RWPE2 (cell line): ENCODE data around the gene GALNT11.
A peak's percentile ranks its signal among the peaks of the same experiment; 100 is the strongest.

Experiments used
- ATAC-seq: fragments of 200-7000 bp; cut with Tn5 transposase; 3 replicates; pipeline ENCODE4 v1.9.1; 2021; ENCODE audit warnings: low read depth
- DNase-seq: peaks from one replicate; pipeline ENCODE4 v3.0.0-alpha.2; 2020; ENCODE audit warnings: low spot score
- H3K27ac ChIP-seq: fragments of 450-650 bp; 2 replicates; pipeline ENCODE4 v1.5.1; 2017; ENCODE audit warnings: mild to moderate bottlenecking; ENCODE audit not compliant: poor library complexity, severe bottlenecking
- H3K27me3 ChIP-seq: fragments of 250-450 bp; sonication (Bioruptor Pico); 2 replicates; pipeline ENCODE4 v1.5.1; 2021; ENCODE audit warnings: mild to moderate bottlenecking, moderate library complexity; ENCODE audit not compliant: insufficient read depth, poor library complexity, severe bottlenecking
- H3K36me3 ChIP-seq: fragments of 250-450 bp; sonication (Bioruptor Pico); 2 replicates; pipeline ENCODE4 v1.5.1; 2020; ENCODE audit warnings: low read depth, mild to moderate bottlenecking, moderate library complexity
- H3K4me1 ChIP-seq: fragments of 250-450 bp; sonication (Bioruptor Pico); 2 replicates; pipeline ENCODE4 v1.5.1; 2021; ENCODE audit warnings: mild to moderate bottlenecking, moderate library complexity; ENCODE audit not compliant: insufficient read depth, poor library complexity, severe bottlenecking
- H3K4me3 ChIP-seq: fragments of 250-450 bp; sonication (Bioruptor Pico); 2 replicates; pipeline ENCODE4 v1.5.1; 2021; ENCODE audit warnings: mild to moderate bottlenecking, moderate library complexity; ENCODE audit not compliant: severe bottlenecking
- H3K9me3 ChIP-seq: fragments of 250-450 bp; sonication (Bioruptor Pico); 2 replicates; pipeline ENCODE4 v1.5.1; 2021; ENCODE audit warnings: mild to moderate bottlenecking, moderate library complexity; ENCODE audit not compliant: severe bottlenecking
- CTCF ChIP-seq: fragments of 450-650 bp; IDR thresholded peaks from one replicate; pipeline ENCODE4 v1.5.1; 2017; ENCODE audit warnings: mild to moderate bottlenecking, moderate library complexity; ENCODE audit not compliant: poor library complexity, severe bottlenecking

GALNT11 gene

GRCh38 chr7:152145853-152146466 is 120.5 kb downstream of the GALNT11 start:
- no peak overlapping the region for H3K27ac ChIP-seq
- ATAC-seq (peak; percentile 70), DNase-seq (no peak)

GRCh38 chr7:152148706-152149105 is 123.2 kb downstream of the GALNT11 start:
- no peak for TF ChIP-seq CTCF
- Histone ChIP-seq H3K36me3 (peaks cover 96% of the 10 kb centered on the region), H3K4me3 (no peak overlapping the region), H3K4me1 (no peaks in the 10 kb centered on the region), H3K9me3 (no peaks in the 10 kb centered on the region), H3K27ac (no peak overlapping the region), H3K27me3 (no peaks in the 10 kb centered on the region)
- ATAC-seq = no peak
- DNase-seq = no peak

More at GRCh38 chr7:152145853-152146466, 120.5 kb downstream of the GALNT11 start:
- H3K36me3 ChIP-seq = peaks cover 89% of the 10 kb centered on the region
- H3K4me3 ChIP-seq = no peak overlapping the region
- no peaks in the 10 kb centered on the region for H3K27me3 ChIP-seq
- no peaks in the 10 kb centered on the region for H3K4me1 ChIP-seq
- peak; percentile 80 for TF ChIP-seq CTCF
- H3K9me3 ChIP-seq = no peaks in the 10 kb centered on the region

- ATAC-seq = no peak
Observed at GRCh38 chr7:152149363-152149762, 123.9 kb downstream of the GALNT11 start.

GRCh38 chr7:152152267-152152666 is 126.8 kb downstream of the GALNT11 start:
- Histone ChIP-seq H3K4me1 (no peaks in the 10 kb centered on the region), H3K27me3 (no peaks in the 10 kb centered on the region), H3K27ac (no peak overlapping the region), H3K9me3 (no peaks in the 10 kb centered on the region), H3K4me3 (no peak overlapping the region), H3K36me3 (peaks cover 93% of the 10 kb centered on the region)
- DNase-seq = no peak
- no peak for TF ChIP-seq CTCF
- ATAC-seq = no peak

More at GRCh38 chr7:152149363-152149762, 123.9 kb downstream of the GALNT11 start:
- Histone ChIP-seq H3K9me3 (no peaks in the 10 kb centered on the region), H3K27me3 (no peaks in the 10 kb centered on the region), H3K27ac (no peak overlapping the region), H3K4me1 (no peaks in the 10 kb centered on the region), H3K36me3 (peaks cover 96% of the 10 kb centered on the region), H3K4me3 (no peak overlapping the region)
- no peak for TF ChIP-seq CTCF
- no peak for DNase-seq

GRCh38 chr7:152158801-152159587 is 133.5 kb downstream of the GALNT11 start:
- DNase-seq (no peak), ATAC-seq (no peak)
- no peak overlapping the region for H3K4me3 ChIP-seq
- no peaks in the 10 kb centered on the region for H3K9me3 ChIP-seq
- no peaks in the 10 kb centered on the region for H3K27me3 ChIP-seq
- H3K36me3 ChIP-seq = peaks cover 88% of the 10 kb centered on the region
- no peak for TF ChIP-seq CTCF
- no peaks in the 10 kb centered on the region for H3K4me1 ChIP-seq
- H3K27ac ChIP-seq = no peak overlapping the region
